HepG2 (cell line): ENCODE data around the gene CFAP221. TPM values are rescaled to one million over a fixed set of nuclear protein-coding genes. Genes with fewer than 3 reads are reported as not detected.
"Not testable (repeated sequence)": the region's sequence is repeated elsewhere in the genome, so short reads cannot be mapped to it uniquely, and the experiment has no call there.

Source experiments
- ATAC-seq: fragments of 200-7000 bp; cut with Tn5 transposase; 3 replicates; pipeline ENCODE4 v1.9.1; 2020; ENCODE audit warnings: mild to moderate bottlenecking, moderate library complexity
- BruUV-seq: library from RNA; stranded (reverse); fragments of 400-500 nt; replicated peaks from 2 replicates; lab custom pipeline; 2021; lab: Mats Ljungman, UMichigan
- CTCF ChIA-PET: fragments of 300-600 bp; formaldehyde crosslinking; extraction: SDS; loops from one replicate; lab custom pipeline; 2021; ENCODE audit warnings: low total read pairs, inconsistent platforms, low intra/inter-chr PET ratio; lab: Yijun Ruan, JAX
- POLR2A ChIA-PET: fragments of 350-600 bp; sonication (Branson Sonifier 250); formaldehyde crosslinking; loops from one replicate; lab custom pipeline; 2020; ENCODE audit warnings: antibody characterized with exemption, inconsistent platforms; lab: Yijun Ruan, JAX
- DNase-seq: peaks from one replicate; pipeline ENCODE4 v3.0.0-alpha.2; 2015; ENCODE audit warnings: low spot score
- FAIRE-seq: peaks from 3 replicates; lab custom pipeline; 2011; peaks lifted over from hg19 to GRCh38; lab: Jason Lieb, UNC
- H2AFZ ChIP-seq: one replicate; pipeline ENCODE4 v1.6.1; 2011; ENCODE audit warnings: low read length, inconsistent platforms
- H3K27ac ChIP-seq: fragments of 300-600 bp; 3 replicates; pipeline ENCODE4 v1.8.0; 2011; ENCODE audit warnings: mixed run types, mild to moderate bottlenecking, mixed read lengths, low read length, inconsistent platforms; ENCODE audit not compliant: insufficient read depth; ENCODE audit errors: extremely low read length
- H3K27me3 ChIP-seq, 2 experiments: fragments of 200-600 bp in 1 of 2; 2 replicates in 1 of 2; 3 replicates in 1 of 2; pipeline versions ENCODE4 v1.6.0 to v1.8.0; 2011; ENCODE audit warnings: low read length in 2 of 2, mild to moderate bottlenecking in 2 of 2, moderate library complexity in 2 of 2, inconsistent platforms in 1 of 2; ENCODE audit not compliant: insufficient read depth in 2 of 2, control insufficient read depth in 1 of 2
- H3K36me3 ChIP-seq, 2 experiments: fragments of 200-600 bp in 1 of 2; replicated peaks in 1 of 2; 2 replicates in 1 of 2; 3 replicates in 1 of 2; pipeline versions ENCODE4 v1.5.1 to v1.8.0; 2011; ENCODE audit warnings: low read length in 2 of 2, inconsistent platforms in 1 of 2; ENCODE audit not compliant: insufficient read depth in 2 of 2, control insufficient read depth in 1 of 2
- H3K4me1 ChIP-seq: 2 replicates; pipeline ENCODE4 v1.5.1; 2012; ENCODE audit warnings: low read length, inconsistent platforms; ENCODE audit not compliant: insufficient read depth
- H3K4me2 ChIP-seq: 2 replicates; pipeline ENCODE4 v1.6.0; 2011; ENCODE audit warnings: low read depth, low read length, inconsistent platforms
- H3K4me3 ChIP-seq, 3 experiments: fragments of 200-600 bp in 1 of 3; sonication (generic), shearing (Covaris generic) in 1 of 3; replicated peaks in 1 of 3; 2 replicates each; pipeline ENCODE4 v1.5.1; 2011 to 2016; ENCODE audit warnings: low read length in 3 of 3, inconsistent platforms in 2 of 3, low read depth in 2 of 3, mild to moderate bottlenecking in 2 of 3, control low read depth in 1 of 3, mixed read lengths in 1 of 3; ENCODE audit not compliant: insufficient read depth in 1 of 3
- H3K79me2 ChIP-seq: one replicate; pipeline ENCODE4 v1.6.1; 2011; ENCODE audit warnings: low read length, inconsistent platforms; ENCODE audit not compliant: insufficient read depth
- H3K9ac ChIP-seq: 2 replicates; pipeline ENCODE4 v1.6.0; 2011; ENCODE audit warnings: mild to moderate bottlenecking, low read depth, low read length, inconsistent platforms; ENCODE audit not compliant: insufficient read depth
- H3K9me3 ChIP-seq: 2 replicates; pipeline ENCODE4 v1.5.1; 2012; ENCODE audit warnings: mild to moderate bottlenecking, low read length
- H4K20me1 ChIP-seq: 2 replicates; pipeline ENCODE4 v1.6.0; 2011; ENCODE audit warnings: inconsistent platforms, mild to moderate bottlenecking, low read length, moderate library complexity; ENCODE audit not compliant: insufficient read depth
- ARID5B ChIP-seq: IDR thresholded peaks from 2 replicates; pipeline ENCODE4 v1.4.0; 2020; ENCODE audit warnings: mild to moderate bottlenecking, missing genetic modification reagents
- CSRNP1 ChIP-seq: sonication (generic); formaldehyde crosslinking; IDR thresholded peaks from 2 replicates; pipeline ENCODE4 v1.8.1; 2023; ENCODE audit warnings: mild to moderate bottlenecking, missing genetic modification reagents
- EED ChIP-seq: sonication (generic); formaldehyde crosslinking; IDR thresholded peaks from 2 replicates; pipeline ENCODE4 v1.5.0; 2020; ENCODE audit warnings: mild to moderate bottlenecking, missing genetic modification reagents
- GATAD2A ChIP-seq: IDR thresholded peaks from 2 replicates; pipeline ENCODE4 v1.6.1; 2016
- NFIC ChIP-seq: IDR thresholded peaks from 2 replicates; pipeline ENCODE4 v1.6.1; 2012; ENCODE audit warnings: mild to moderate bottlenecking, low read length, inconsistent platforms
- ZNF354B ChIP-seq: sonication (generic); formaldehyde crosslinking; IDR thresholded peaks from 2 replicates; pipeline ENCODE4 v1.8.0; 2022; ENCODE audit warnings: mild to moderate bottlenecking, missing genetic modification reagents
- WGBS: methylation state at CpG from one replicate; pipeline ENCODE4 v1.1.6; 2017; ENCODE audit warnings: low lambda C conversion rate; 5-methylcytosine and 5-hydroxymethylcytosine counted together
- in situ Hi-C: cut with HindIII; loops from 2 replicates; pipeline ENCODE4 v1.10.0; 2017; ENCODE audit warnings: low pct_unique_long_range_greater_than_20kb; ENCODE audit not compliant: extremely low pct_ligation_motif_present
- intact Hi-C: fragments of 100-400 bp; cut with micrococcal nuclease; formaldehyde crosslinking; loops from one replicate; pipeline ENCODE4 v1.10.0; 2022; ENCODE audit not compliant: unreplicated experiment
- polyA plus RNA-seq, 8 experiments: library from polyadenylated mRNA; depleted of rRNA in 3 of 8; stranded (reverse) in 7 of 8; unstranded in 1 of 8; fragments of >200 nt; fragmentation: Illumina TruSeq in 4 of 8; extraction: Trizol in 4 of 8; gene quantifications; 2 replicates each; pipeline versions ENCODE4 v1.2.1 to v1.2.3, GENCODE V29; 2011 to 2016; ENCODE audit warnings: low read depth in 4 of 8, missing spikeins in 1 of 8, mixed read lengths in 1 of 8; ENCODE audit not compliant: insufficient read depth in 1 of 8
- total RNA-seq, 5 experiments: library from RNA; depleted of rRNA; stranded (reverse); fragments of >200 nt; fragmentation: Illumina TruSeq; extraction: Trizol; gene quantifications; 2 replicates each; pipeline ENCODE4 v1.2.3, GENCODE V29; 2016; ENCODE audit warnings: low read depth in 1 of 5

CFAP221 gene
- total and polyA plus RNA-seq, 2 of the 13 experiments (the other 11 are each of a cell fraction or from before 2014, with no cell fraction given) = not detected

- WGBS = 0% methylated on average over 2 of the region's 2 CpGs
- no peak for TF ChIP-seq CSRNP1 (CRISPR knock-in tag)
- no peak for TF ChIP-seq ZNF354B (CRISPR knock-in tag)
- no peak for TF ChIP-seq ARID5B (CRISPR knock-in tag)
- no peak for TF ChIP-seq EED (CRISPR knock-in tag)
- no peak for TF ChIP-seq NFIC
- no peak for TF ChIP-seq GATAD2A (CRISPR knock-in tag)
- POLR2A ChIA-PET = no interaction called here
- Histone ChIP-seq H4K20me1 (no peaks in the 10 kb centered on the region), H2AFZ (no peak overlapping the region), H3K4me2 (no peak overlapping the region), H3K4me3 (no peak overlapping the region), H3K27me3 (no peaks in the 10 kb centered on the region), H3K4me1 (no peaks in the 10 kb centered on the region), H3K36me3 (no peaks in the 10 kb centered on the region), H3K9me3 (peaks cover 11% of the 10 kb centered on the region), H3K27ac (no peak overlapping the region), H3K79me2 (no peaks in the 10 kb centered on the region), H3K9ac (no peak overlapping the region)
- intact Hi-C loops = no loop called here
- in situ Hi-C loops = no loop called here
- FAIRE-seq (no peak), DNase-seq (no peak), ATAC-seq (no peak)
- no TSS peak for BruUV-seq
- CTCF ChIA-PET = no interaction called here
Measured at GRCh38 chr2:119609337-119609736, 65.1 kb downstream of the CFAP221 start.

GRCh38 chr2:119614140-119614539 lies 69.9 kb downstream of the CFAP221 start:
- H3K27me3 ChIP-seq, H3K4me3 ChIP-seq, in situ Hi-C loops, H2AFZ ChIP-seq, CTCF ChIA-PET, H3K9ac ChIP-seq, H3K4me2 ChIP-seq, H3K79me2 ChIP-seq, H4K20me1 ChIP-seq, ATAC-seq, FAIRE-seq, intact Hi-C loops, BruUV-seq, H3K4me1 ChIP-seq, H3K27ac ChIP-seq, POLR2A ChIA-PET, H3K36me3 ChIP-seq, DNase-seq: not testable (repeated sequence)
- peaks cover 20% of the 10 kb centered on the region for H3K9me3 ChIP-seq
